Endometrium (tissue), 2 donors: ENCODE results near the gene ZNF367.
"Not testable (repeated sequence)": the region's sequence is repeated elsewhere in the genome, so short reads cannot be mapped to it uniquely, and the experiment has no call there.

ENCODE experiments used
- FAIRE-seq: peaks from 2 replicates; lab custom pipeline; 2012; peaks lifted over from hg19 to GRCh38; lab: Jason Lieb, UNC
- donor health status: control.
- donor health status: control.

Gene ZNF367

DNA sequence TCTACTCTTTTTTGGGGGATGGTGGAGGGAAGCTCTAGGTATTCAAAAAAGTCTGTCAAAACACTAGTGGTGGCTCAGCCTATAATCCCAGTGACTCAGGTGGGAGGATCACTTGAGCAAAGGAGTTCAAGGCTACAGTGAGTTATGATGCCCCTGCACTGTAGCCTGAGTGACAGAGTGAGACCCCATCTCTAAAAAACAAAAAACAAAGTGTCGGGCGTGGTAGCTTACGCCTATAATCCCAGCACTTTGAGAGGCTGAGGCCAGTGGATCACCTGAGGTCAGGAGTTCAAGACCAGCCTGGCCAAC is 18.9 kb downstream of the ZNF367 start:
- no peak for FAIRE-seq

DNA sequence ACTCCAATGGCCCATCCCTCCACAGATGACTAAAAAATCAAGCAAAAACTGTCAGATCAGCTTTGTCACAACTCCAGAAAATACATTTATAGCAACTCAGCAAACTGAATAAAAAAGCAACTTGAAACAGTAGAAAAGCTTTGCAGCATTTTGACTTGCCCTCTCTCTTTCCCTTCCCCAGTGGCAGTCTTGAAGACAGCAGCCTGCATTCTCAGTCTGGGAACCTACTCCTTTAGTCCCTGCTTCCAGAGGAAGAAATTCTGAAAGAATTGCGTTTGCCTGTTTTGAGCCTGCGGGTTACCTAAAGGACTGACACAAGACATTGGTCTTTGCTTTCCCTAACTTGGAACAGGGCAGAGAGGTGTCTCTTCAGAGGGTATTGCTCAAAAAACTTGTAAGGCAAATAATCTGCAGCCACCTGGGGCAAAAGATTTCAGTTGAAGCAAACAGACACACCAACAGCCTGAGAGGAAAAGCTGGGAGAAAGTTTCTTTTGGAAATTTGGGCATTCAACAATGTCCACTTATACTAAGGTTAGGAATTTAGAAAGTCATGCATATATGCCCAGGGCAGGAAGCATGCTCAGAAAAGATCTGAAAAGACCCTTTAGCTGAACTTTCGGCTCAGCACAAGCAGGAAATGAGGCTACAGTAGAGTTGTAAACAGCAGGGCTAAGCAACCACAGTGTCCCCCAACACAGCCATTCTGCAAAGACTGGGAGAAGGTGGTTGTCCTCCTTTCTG is 19.4 kb downstream of the ZNF367 start:
- no peak for FAIRE-seq

DNA sequence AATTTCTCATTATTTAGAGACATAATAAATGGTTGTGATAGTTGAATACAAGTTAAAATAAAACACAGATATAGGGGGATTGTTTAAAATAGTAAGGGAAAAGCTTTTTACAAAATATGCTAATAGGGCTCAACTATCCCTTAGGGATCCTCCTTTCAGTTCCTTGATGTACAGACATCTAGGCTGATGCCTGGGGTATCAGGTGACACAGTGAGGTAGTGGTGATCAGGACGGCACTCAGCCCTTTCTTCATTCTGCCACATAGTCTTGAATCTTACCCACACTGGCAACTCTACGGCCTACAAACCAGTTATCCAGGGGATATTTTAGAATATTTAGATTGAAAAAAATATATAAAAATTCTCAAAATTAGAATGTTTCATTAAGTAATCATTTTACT is 22.2 kb downstream of the ZNF367 start:
- no peak for FAIRE-seq

DNA sequence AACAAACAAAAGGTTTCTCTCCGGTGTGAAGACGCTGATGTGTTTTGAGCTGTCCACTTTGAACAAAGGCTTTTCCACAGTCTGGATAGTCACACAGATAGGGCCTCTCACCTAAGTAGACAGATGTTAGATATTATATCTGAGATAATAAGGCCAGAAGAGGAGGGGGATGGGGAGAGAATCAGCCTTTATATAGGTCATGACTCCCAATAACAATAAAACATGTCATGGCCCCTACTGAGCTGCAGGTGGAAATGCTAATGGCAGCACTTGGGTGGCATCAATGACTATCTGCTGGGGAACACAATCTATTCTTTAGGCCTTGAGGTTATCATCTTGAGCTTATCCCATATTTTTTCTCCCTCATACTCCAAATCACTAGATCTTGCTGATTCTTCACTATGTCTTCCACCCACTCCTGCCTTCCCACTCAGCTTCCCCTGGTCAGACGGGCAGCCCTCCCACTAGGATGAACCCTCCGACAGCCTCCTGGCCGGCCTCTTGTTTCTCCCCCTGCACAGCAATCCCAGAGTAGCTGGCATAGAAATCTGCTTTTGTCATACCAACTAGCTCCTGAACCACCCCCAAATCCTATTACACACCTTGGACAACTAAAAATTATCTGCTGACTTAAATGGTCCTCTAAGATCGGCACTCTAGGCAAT is 23.2 kb downstream of the ZNF367 start:
- no peak for FAIRE-seq

DNA sequence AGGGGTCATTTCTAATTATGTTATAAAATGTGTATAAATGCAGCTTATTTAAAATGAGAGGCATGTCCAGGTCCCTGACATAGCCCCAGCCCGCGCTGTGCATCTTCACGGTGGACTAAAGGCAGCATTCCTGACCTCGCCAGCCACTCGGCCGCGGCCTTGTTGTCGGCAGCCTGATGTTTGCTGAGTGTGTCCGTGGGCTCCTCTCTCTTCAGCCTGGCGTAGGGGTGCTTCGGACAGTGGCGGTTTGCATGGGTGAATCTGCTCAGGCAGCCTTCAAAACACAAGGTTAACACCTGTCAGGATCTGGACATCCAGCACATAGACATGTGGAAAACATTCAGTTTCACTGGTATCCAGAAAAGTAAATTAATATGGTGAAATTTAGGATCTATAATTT is 25.9 kb downstream of the ZNF367 start:
- FAIRE-seq: no peak

DNA sequence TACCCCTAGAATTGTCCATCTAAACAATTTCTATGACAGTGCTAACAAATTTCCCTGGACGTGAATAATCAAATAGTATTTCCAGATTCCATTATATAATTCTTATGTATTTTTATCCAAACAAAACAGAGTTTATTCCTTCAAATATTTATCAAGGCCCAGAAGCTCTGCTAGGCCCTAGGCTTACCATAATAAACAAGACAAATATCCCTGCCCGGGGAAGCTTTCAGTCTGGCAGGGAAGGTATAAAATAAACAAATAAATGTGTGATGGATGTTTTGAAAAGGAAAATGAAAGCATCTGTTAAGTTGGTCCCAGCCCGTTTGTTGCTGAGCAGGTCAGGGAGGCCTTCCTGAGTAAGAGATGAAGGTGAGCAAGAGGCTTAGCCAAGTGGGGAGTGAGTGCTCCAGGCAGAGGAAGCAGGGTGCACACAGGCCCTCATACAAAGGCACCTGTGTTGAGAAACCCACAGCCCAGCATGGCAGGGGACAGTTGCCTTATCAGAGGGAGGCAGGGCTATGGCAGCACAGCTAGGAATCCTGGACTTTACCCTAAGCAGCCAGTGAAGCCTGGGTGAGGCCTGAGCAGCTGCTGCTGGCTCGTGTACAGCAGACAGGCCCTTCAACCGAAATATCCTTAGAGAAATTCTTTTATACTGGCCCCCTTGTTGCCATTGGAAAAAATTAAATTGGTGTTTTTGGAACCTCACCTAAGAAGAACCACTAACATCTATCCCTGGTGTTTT is 27.0 kb downstream of the ZNF367 start:
- FAIRE-seq: no peak

DNA sequence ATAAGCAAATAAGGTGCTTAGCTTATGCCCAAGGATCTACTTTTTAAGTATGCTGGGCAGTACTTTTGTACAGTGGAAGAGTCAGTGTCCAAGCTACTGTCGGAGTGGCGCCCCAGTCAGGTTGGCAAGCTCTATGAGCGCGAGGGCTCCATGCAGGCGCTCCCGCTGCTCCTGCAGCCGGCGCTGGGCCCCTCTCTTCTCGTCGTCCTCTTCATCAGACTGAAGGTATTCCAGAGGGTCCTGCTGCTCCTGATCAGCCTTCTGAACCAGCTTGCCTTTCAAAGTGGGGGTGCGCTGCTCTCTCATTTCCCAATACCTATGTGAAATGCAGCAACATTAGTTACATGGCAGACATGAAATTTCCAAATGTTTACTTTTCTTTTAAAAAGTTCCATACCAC is 30.0 kb downstream of the ZNF367 start:
- FAIRE-seq: no peak

DNA sequence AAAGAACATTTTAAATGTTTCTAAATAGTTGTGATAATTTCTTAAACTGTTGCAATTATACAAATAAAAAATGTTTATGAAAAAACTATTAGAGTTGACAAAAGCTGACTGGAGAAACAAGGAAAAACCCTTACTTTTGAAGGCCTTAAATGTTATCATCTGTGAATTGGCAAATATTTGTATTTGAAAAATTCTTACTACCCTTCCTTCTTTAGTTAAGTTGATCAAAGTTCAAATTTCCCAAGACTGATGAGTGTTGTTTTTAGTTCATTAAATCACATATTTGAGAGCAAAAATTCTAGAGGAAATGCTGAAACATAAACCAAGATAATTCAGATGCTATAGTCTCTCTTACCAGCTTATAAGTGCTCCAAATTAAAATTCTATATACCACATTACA is 32.0 kb downstream of the ZNF367 start:
- FAIRE-seq: no peak

DNA sequence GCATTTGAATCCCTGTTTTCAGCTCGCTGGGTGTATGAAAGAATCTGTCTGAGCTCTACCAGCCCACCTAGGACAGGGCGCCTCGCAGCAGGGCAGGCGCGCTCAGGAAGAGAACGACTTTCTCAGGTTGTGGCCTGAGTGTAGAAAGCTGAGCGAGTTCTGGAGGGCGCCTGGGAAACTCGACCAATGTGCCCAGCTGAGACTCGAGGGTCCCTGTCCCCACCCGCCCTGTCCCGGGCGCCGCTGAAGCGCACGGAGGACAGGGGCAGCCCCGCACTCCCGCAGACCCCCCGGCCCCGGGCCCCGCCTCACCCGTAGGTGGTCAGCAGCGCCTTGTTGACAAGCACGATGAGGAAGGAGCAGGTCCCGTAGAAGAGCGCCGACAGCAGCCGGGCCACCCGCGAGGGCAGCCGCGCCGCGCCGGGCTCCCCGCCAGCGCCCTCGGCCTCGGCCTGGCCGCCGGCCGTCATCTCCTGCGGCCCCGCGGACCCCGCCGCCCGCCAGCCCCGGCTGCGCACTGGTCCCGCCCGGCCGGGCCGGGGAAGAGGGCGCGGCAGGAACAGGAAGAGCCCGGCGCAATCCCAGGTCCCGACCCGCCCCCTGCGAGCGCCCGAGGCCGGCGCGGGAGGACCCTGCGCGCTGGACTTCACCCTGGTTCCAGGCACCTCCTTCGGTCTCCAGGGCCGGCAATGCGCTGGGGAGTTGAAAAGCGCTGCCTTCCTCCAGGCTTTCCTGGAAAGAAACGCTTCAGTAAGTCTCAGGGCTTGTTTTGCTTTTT is 34.8 kb downstream of the ZNF367 start, which contains the start of gene SLC35D2:
TSS of gene SLC35D2 (minus strand) at position 547 of the 778 bp plus-strand sequence. CDS start at position 470, 77 bp downstream.
- no peak for FAIRE-seq

DNA sequence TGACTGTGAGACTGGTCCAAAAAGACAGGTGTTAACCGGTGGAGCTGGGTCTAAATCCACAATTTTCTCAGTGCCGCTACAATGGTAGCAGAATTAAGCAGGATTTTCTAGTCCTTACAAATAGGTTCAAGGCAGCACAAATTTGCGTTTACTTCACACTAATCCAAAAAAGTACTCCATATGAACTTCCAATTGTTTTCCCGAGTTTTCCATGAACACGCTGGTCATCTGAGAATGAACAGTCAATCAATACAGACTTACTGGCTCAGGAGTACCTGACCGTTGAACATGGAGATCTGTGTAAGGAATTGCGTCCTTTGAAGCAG is 35.4 kb downstream of the ZNF367 start:
- FAIRE-seq: no peak

DNA sequence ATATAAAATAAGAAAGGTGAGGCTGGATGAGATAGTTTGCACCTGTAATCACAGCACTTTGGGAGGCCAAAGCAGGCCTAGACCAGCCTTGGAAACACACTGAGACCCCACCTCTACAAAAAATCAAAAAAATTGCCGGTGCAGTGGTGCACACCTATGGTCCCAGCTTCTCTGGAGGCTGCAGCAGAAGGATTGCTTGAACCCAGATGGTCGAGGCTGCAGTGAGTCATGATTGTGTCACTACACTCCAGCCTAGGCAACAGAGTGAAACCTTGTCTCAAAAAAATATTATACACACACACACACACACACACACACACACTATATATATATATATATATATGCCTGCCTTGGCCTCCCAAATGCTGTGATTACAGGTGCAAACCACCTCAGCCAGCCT is 36.0 kb downstream of the ZNF367 start:
- FAIRE-seq: no peak

DNA sequence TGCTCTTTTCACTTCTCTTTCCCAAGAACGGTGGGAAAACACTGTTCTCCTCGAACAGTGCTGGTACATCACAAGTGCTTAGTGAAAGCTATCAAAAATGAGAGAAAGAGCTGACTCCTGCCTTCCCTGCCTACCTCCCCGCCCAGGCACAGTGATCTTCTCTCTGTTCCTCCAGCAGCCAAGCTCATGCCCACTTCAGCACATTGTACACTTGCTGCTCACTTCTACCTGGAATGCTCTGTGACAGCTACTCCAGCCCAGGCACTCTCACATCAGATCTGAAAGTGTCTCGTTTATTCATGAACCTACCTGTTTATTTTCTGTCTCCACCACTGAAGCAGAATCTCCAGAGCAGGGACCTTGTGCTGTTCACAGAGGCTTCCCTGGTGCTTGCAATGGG is 36.5 kb downstream of the ZNF367 start:
- no peak for FAIRE-seq

DNA sequence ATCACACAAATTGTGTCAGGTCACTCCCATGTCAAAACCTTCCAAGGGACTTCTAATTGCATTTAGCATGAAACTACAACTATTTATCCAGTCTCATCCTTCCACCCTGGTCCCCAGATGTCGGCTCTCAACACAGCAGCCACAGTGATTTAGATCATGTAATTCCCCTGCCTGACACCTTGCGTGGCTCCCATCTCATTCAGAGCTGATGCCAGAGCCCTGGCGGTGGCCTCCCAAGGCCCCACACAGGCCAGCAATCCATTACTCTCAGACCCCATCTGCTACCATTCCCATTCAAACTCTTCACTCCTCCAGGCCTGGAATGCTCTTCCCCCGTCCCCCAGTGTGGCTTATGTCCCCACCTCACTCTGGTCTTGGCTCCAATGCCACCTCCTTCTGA is 37.0 kb downstream of the ZNF367 start:
- FAIRE-seq: no peak

DNA sequence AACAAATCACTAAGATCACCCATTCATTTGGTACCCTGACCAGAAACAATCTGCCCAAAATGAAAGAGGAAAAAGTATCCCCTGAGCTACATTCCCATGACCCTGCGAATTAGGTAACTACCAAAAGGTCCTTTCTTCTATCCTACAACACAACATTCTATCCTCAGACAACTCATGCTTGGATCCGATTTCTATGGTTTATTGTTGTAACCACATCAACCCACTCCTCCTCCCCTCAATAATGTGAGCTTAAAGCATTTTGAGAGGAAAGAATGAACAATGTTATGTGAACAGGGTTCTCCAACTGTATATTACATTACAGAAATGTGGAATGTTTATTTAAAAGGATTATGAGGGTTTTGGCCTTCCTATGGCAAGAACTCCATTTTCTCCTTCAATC is 38.7 kb downstream of the ZNF367 start:
- no peak for FAIRE-seq

DNA sequence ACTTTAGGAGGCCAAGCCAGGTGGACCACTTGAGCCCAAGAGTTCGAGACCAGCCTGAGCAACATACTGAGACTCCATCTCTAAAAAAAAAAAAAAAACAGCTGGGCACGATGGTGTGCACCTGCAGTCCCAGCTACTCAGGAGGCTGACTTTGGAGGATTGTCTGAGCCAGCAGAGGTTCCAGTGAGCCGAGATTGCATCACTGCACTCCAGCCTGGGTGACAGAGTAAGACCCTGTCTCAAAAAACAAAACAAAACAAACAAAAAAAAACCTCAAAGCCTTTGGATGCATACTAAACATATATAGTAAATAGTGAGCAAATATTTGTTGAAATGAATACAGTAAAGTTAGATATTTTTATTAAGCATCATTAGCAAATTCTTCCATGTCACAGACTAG is 40.0 kb downstream of the ZNF367 start:
- no peak for FAIRE-seq

DNA sequence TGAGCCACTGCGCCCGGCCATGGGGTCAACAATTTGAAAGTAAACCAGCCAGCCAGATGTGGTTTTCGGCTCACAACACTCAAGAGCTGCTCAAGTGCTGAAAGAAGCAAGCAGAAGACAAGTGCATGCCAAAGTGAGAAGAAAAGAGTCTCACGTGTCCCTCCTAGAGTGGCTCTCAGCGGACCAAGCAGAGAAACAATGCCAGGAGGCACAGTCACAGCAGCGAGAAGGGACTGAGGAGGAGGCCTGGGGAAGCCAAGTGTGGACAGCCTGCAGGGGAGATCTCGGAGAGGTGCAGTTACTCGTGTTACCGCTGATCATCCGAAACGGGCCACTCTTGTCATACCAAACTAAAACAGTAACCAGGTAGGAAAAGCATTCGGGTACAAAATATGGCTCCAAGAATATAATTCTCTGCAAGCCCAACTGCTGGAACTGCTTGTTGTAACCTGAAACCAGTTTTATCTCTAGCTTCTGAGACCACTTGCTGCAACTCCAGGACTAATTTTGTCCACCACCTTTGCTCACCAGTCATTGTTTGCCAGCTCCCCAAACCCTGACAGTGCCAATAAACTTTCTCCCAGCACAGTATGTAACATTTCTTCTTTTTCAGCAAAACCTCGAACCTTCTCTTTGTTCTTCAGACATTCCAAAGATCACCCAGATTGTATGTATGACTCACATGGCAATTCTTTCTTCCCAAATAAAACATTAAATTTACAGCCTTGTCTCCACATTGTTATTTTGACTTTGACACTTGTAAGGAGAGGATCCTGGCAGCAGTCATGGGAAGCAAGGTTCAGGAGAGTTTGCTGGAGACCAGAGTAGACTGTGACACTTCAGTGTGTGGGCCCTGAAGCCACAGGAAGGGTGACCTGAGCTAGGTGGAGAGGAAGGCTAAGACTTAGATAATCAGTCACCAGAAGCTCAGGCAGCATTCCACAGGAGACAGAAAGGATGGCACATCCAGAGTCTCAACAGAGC is 41.0 kb downstream of the ZNF367 start:
- FAIRE-seq: no peak

DNA sequence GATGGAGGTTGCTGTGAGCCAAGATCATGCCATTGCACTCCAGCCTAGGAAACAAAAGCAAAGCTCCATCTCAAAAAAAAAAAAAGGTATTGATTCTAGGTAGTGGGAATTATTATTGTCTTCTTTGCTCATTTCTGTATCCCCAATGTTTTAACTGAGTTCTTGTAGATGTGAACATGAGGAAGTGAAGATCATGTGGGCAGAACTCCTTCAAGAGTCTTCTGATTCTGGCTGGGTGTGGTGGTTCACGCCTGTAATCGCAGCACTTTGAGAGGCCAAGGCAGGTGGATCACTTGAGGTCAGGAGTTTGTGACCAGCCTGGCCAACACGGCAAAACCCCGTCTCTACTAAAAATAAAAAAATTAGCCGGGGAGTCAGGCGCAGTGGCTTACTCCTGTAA is 42.7 kb downstream of the ZNF367 start:
- not testable (repeated sequence) for FAIRE-seq

DNA sequence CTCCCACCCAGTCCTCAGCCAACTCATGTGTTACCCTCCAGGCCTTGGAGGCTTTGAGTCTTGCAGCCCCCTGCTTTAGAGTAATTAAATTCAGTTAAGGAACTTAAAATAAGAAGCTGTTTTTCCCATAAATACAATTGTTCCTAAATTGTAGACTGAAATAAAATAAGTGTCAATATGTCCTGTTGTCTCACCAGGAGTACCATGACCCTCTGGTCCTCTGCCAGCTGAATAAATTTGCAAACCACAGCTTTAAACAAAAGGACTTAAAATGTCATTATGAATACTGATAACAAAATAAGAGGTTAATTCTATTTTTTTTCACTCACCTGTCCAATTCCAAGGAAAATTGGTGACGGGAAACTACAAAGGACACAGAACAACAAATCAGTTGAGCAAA is 50.2 kb downstream of the ZNF367 start:
- no peak for FAIRE-seq

DNA sequence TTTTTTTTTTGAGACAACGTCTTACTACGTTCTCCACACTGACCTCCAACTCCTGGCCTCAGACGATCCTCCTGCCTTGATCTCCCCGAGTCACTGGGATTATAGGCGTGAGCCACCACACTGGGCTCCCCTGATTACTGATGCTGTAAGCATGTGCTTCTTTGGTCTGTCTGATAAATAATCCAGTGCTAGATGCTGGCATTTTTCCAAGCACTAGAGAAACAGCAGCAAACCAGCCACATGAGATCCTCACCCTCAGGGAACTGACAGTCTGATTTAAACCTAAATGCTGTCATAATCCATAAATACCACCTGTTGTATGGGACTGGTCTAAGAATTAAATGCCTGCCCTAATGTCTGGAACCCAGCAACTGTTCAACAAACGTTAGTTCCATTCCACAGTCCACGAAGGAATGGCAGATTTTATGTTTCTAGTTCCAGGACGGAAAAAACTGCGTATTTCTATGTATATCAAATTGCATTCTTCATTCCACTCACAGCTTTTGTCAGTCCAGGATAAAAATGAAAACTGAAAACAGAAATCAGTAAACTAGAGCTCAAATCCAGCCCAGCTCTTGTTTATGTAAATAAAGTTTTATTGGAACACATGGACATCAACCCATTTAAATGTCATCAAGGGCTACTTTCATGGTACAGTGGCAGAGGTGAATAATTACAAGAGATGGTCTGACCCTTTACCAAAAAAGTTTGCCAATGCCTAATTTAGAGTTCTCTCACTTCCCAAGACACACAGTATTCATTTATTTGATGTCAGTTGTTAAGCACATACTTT is 54.8 kb downstream of the ZNF367 start:
- FAIRE-seq: no peak

DNA sequence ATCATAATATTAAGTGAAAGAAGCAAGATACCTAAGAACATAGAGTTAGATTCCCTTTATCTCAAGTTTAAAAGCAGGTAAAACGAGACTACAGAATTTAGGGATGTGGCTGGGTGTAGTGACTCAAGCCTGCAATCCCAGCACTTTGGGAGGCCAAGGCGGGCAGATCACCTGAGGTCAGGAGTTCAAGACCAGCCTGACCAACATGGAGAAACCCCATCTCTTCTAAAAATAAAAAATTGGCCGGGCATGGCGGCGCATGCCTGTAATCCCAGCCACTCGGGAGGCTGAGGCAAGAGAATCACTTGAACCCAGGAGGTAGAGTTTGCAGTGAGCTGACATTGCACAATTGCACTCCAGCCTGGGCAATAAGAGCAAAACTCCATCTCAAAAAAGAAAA is 56.1 kb downstream of the ZNF367 start:
- not testable (repeated sequence) for FAIRE-seq

DNA sequence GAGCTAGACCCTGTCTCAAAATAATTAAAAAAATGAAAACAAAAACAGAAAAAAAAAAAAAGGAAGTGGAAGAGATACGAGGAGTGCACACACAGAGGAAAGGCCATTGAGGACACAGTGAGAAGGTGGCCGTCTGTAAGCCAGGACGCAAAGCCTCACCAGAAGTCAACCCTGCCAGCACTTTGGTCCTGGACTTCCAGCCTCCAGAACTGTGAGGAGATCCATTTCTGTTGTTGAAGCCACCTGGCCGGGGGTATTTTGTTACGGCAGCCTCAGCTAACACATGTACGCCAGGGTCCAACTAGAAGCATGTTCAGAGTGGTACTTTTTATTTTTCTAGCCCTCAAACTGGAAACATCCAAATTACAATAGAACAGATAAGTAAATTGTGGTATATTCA is 56.5 kb downstream of the ZNF367 start:
- FAIRE-seq: no peak
